Activated naive CD4-positive, alpha-beta T cell treated with Interleukin-2 at 50 U/mL for 16 hours (primary cell): ENCODE data around the gene SEC61B.
"Not testable (repeated sequence)": the region's sequence is repeated elsewhere in the genome, so short reads cannot be mapped to it uniquely, and the experiment has no call there.

ENCODE experiments used
- DNase-seq: peaks from one replicate; pipeline ENCODE4 v3.0.0-alpha.2; 2020

The SEC61B gene

GRCh38 chr9:99192786-99193465, 29.2 kb upstream of the SEC61B start:
- DNase-seq: no peak

DNA sequence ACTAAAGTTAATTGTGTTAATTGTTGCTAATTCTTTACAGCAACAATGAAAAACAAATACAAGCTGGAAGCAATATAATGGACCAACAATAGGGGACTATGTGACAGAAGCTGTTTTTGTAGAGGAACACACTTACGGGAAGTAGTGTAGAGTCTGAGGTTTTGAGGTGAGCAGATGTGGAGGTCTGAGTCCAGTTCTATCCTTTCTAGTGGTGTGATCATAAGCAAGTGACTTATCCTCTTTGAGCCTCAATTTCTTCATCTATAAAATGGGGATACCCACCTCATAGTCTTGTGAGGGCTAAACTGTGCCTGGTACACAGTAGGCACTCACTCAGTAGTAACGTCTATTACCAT, 28.6 kb upstream of the SEC61B start:
- no peak for DNase-seq

DNA sequence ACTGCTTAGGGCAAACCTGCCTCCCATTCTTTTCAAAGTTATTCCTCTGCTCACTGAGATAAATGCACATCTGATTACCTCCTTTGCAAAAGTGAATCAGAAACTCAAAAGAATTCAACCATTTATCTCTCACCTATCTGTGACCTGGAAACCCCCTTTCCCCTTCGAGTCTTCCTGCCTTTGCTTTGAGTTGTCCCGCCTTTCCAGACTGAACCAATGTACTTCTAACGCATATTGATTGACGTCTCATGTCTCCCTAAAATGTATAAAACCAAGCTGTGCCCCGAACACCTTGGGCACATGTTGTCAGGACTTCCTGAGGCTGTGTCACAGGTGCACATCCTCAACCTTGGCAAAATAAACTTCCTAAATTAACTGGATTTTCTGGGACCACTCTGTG, 25.6 kb upstream of the SEC61B start:
- not testable (repeated sequence) for DNase-seq

- DNase-seq: no peak
These were observed 24.9 kb upstream of the SEC61B start for GRCh38 chr9:99197124-99197630.

DNA sequence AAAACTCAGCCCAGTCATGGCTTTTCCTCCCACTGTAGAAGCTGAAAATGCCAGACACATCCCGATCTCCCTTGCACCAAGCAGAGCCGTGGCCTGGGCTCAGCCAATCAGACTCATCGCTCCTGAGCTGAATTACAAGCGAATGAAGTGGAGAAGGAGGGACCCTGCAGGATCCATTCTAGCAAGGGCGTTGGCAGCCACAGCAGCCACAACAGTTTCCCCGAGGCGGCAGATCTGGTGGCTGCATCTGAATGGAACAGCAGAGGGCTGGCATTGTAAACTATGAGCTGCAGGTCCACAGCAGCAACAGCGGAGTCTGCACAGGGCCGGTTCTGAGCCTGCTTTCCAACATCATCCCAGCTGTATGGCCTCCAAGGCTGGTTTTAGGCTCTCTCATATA, 24.1 kb upstream of the SEC61B start:
- no peak for DNase-seq

DNA sequence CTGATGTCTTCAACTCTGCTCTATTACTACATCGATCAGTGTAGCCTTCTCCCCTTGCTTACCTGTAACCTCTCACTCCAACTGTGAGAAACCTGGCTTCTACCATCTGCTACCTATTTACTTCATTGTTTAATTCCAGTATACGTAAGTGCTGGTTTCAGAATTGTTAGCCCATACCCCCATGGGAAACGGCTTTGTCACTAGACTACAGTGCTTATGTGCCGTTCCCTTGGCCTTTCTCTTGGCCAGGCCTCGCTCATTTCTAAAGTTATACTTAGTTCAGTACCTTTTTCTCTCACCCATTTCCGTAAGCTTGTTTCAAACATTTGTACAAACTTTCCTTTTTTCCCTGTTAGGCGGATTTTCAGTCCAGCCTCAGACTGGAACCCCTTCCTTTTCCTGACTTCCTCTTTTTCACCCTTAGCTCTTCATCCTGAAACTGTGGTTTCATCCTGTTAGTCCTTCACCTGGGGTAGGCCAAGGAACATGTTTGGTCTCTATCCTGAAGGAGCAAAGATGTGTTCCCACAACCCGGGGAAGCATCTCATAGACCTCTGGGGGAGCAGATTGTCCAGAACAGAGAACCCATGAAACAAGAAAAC, 22.0 kb upstream of the SEC61B start:
- DNase-seq: no peak

- DNase-seq: no peak
These were observed 20.5 kb upstream of the SEC61B start for GRCh38 chr9:99201603-99202002.

- DNase-seq: no peak
These were observed 11.5 kb upstream of the SEC61B start for GRCh38 chr9:99210572-99210971.

DNA sequence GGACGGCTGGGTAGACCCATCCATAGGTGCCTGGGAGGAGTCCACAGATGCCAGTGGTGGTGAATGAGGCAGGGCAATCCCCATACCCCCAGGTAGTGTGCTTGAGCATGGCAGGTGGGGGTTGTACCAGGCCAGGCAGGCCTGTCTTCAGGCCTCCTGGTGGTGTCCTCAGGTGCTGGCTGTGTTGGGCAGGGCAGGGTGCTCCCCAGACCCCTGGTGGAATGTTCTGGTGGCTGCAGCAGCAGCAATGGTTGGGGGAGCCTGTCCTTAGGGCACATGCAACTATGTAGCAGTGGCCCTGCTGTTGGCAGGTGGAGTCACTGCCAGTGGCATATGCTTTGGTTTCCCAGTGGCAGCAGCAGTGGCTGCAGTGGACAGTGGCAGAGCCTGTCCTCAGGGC, 10.3 kb upstream of the SEC61B start:
- no peak for DNase-seq

- DNase-seq: no peak
These were observed 8.9 kb upstream of the SEC61B start for GRCh38 chr9:99213197-99213596.

DNA sequence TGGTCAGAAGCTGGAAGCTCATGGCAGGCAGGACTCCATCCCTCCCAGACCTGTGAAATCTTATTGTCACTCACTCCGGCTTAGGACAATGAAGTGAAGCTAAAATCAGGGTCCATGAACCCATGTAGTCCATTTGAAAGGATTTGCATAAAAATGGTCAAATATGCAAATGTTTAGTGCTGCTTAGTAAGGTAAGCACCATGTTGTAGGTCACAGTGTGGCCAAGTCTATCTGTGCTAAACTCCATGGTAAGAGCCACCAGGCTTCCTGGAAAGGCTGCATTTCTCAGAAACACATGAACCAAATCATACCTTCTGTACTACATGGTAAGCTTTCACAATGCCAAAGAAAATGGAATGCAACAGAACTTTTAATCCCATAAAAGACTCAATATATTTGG, 6.0 kb upstream of the SEC61B start:
- DNase-seq: no peak

DNA sequence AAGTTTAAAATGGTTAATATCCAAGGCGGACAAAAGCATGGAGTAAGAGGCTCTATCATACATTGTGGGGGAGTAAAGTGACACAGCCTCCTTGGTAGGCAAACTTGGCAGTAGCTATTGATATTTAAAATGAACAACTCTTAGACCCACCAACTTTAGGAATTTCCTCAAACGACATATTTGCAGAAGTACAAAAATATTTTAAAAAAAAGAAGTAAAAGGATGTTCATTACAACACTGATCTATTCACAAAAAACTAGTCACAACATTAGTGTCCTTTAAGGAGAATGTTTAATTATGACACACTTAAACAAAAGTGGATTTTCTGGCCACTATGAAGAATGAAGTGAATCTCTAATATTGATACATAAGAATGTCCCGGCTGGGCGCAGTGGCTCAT, 2.1 kb upstream of the SEC61B start:
- no peak for DNase-seq

DNA sequence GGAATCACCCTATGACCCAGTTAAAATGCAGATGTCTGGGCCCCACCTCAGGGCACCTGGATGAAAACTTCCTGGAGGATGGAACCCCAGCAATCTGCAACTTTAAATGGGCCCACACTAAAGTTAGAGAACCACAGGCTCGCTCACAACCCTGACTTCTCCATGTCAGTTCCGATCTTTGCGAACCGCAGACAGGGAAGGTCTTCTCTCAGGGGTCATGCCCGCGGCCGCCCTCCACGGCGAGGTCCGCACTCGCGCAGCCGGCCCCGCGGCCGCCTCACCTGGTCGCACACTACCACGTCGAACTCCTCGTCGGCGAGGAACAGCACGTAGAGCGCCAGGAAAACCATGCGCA, 839 bp upstream of the SEC61B start:
- no peak for DNase-seq

- DNase-seq: no peak
These were observed 561 bp downstream of the SEC61B start for GRCh38 chr9:99222416-99223270.

GRCh38 chr9:99224445-99224844, 2.4 kb downstream of the SEC61B start:
- no peak for DNase-seq

GRCh38 chr9:99226054-99226453, 4.0 kb downstream of the SEC61B start:
- DNase-seq: no peak

GRCh38 chr9:99230206-99230605, 8.1 kb downstream of the SEC61B start:
- DNase-seq: no peak

GRCh38 chr9:99231711-99232110, 9.6 kb downstream of the SEC61B start:
- DNase-seq: peak; percentile 34

GRCh38 chr9:99234618-99235017, 12.5 kb downstream of the SEC61B start:
- no peak for DNase-seq

DNA sequence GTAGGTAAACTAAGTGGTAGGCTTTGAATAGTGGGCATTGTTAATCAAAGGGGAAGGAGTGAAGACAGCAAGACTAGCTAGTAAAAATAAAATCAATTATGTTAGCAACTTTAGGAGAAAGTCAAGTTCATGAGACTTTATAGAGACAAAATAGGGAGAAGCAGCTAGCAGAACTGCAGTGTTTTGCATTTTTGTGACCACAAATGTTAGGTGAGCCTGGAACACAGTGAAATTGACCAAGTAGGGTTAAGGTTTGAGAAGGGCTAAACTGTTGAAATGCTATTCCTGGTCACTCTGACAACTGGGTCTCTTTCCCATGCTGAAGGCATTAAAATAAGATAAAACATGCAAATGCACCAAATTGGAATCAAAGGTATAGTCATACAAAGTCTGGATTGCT, 13.0 kb downstream of the SEC61B start:
- DNase-seq: no peak

- no peak for DNase-seq
These were observed 14.0 kb downstream of the SEC61B start for GRCh38 chr9:99235926-99236634.

GRCh38 chr9:99237356-99237755, 15.3 kb downstream of the SEC61B start:
- no peak for DNase-seq

DNA sequence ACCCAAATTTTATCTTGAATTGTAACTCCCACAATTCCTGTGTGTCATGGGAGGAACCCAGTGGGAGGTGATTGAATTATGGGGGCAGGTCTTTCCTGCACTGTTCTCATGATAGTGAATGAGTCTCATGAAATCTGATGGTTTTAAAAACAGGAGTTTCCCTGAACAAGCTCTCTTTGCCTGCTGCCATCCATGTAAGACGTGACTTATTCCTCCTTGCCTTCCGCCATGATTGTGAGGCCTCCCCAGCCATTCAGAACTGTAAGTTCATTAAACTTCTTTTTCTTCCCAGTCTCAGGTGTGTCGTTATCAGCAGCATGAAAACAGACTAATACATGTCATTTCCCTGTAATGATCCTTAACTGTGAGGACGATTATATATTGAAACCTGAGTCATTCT, 15.8 kb downstream of the SEC61B start:
- not testable (repeated sequence) for DNase-seq
